HT1080 (cell line): ENCODE measurements around the gene OR1L4. TPM values are rescaled to one million over a fixed set of nuclear protein-coding genes. Genes with fewer than 3 reads are reported as not detected.

ENCODE experiments used
- DNase-seq: peaks from one replicate; pipeline ENCODE4 v3.0.0-alpha.2; 2015; ENCODE audit warnings: low read depth
- polyA plus RNA-seq, 2 experiments: library from polyadenylated mRNA; depleted of rRNA; stranded (reverse); fragments of >200 nt; gene quantifications; 2 replicates each; pipeline ENCODE4 v1.2.3, GENCODE V29; 2015
- total RNA-seq: library from RNA; depleted of rRNA; stranded (reverse); fragments of >200 nt; shearing (Covaris generic); gene quantifications from 2 replicates; pipeline ENCODE4 v1.2.3, GENCODE V29; 2014; rRNA removed

OR1L4 gene, protein sequence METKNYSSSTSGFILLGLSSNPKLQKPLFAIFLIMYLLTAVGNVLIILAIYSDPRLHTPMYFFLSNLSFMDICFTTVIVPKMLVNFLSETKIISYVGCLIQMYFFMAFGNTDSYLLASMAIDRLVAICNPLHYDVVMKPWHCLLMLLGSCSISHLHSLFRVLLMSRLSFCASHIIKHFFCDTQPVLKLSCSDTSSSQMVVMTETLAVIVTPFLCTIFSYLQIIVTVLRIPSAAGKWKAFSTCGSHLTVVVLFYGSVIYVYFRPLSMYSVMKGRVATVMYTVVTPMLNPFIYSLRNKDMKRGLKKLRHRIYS
- not detected in 2 replicates for total RNA-seq
- polyA plus RNA-seq (2015; cell fraction: cytosol; rRNA removed), result not detected in 2 replicates
- polyA plus RNA-seq (2015; cell fraction: nucleus; rRNA removed), result not detected in 2 replicates

DNA sequence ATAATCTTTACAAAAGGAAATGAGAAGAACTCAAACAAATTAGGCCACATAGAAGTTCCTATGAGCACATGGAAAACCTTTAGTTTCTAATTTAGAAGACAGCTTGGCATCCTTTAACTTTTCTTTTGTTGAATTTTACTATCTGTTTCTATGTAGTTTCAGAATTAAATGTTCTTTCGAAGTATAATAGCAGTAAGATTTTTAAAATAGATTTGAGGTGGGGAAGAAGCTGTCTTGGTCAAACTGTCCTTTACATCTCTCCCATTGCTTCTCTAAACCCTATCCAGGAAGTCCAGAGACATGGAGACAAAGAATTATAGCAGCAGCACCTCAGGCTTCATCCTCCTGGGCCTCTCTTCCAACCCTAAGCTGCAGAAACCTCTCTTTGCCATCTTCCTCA is at the start of gene OR1L4:
Gene OR1L4, plus strand, starts transcription at position 301 of the 400 bp plus-strand sequence. Its CDS starts 0 bp downstream, at position 301.
- no peak for DNase-seq

DNA sequence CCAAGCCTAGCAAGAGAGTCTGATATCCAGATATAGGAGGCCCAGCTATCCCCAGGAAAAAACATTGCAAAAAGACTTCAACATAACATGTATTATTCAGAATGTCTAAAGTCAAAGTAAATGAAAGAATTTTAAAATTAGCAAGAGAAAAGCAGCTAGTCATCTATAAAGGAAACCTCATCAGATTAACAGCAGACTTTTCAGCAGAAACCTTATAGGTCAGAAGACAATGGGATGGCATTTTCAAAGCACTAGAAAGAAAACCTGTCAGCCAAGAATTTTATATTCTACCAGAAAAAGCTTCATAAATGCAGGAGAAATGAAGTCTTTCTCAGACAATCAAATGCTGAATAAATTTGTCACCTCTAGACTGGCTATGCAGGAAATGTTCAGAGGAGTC is 38.9 kb upstream of the OR1L4 start:
- no peak for DNase-seq

DNA sequence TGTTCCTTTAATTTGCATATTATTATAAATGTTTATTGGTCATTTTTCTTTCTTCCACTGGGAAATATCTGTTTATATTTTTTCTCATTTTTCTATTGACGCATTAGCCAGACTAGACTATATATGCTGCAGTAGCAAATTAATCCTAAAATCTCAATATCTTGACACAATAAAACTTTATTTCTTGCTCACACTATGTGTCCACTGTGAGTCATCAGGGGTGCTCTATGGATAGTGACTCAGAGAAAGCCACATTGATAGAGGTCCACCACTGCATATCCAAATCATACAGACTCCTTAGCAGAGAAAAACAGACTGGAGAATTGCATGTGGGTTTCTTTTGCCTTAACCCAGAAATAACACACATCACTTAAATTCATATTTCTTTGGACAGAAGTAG is 28.1 kb upstream of the OR1L4 start:
- DNase-seq, result peak; percentile 42

DNA sequence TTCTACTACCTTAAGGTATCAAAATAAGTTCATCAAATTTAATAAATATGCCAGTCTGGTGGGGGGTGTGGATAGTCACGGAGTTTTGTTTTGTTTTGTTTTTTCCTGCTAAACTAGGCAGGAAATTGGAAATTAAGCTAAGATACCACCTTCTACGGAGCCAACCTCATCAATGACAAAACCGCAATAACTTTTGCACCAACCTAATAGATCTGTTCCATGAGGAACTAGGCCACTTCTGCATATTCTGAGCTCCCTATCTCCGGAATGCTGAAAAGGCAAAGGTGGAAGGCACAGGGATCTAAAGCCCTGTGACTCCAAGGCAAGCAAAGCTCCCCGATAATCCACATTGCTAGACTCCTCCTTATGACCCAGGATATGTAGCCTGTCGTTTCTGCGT is 5.8 kb upstream of the OR1L4 start:
- no peak for DNase-seq

DNA sequence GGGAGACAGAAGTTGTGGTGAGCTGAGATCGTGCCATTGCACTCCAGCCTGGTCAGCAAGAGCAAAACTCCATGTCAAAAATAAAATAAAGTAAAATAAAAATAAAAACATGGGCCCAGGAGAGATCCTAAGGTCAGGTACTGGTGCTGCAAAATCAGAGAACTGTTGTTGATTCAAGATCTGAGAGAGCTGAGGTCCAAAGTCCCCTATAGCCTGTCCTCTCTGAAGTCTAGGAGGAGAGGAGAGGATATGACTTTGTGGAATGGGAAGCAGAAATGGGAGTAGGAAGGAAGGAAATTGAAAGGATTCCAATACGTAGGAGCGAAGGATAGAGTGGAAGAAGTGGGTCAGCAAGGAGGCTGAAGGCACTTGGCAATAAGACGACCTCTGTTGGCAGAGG is 4.6 kb upstream of the OR1L4 start:
- DNase-seq, result no peak

DNA sequence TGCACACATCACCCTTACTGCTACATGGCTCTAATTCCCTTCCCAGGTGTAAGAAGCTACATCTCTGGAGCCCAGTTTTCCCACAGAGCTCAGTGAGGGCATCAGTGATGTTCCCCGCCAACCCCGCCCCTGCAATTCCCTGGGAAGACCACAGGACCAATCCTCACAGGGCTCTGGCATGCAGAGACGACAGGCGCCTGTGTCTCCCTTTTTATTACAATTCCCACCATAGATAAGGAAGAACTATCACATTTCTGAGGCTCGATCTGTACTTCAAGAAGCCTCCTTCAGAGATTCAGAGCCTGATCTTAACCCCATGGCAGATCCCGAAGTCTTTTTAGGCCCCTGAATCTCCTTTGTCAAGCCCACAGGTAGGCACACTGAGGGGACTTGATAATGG is 18.2 kb downstream of the OR1L4 start, which contains the start of gene OR1L6:
Gene OR1L6, plus strand, starts transcription at position 301 of the 400 bp plus-strand sequence. CDS start 7,545 bp downstream, outside the sequence.
- no peak for DNase-seq

DNA sequence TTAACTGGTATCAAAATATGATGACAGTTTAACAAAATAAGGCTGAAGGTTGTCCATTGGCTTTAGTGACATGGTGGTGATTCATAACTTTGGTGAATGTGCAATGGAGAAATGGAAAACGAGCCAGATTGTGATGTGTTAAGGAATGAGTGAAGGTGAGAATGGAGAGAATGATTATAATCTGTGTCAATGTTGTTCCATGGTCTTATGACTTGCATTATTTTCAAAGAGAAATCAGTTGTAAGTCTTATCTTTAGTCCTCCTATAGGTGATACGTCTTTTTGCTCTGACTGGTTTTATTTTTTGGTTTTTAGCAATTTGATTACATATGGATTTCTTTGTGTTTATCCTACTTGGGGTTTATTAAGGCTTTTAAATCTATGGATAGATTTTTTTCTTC is 31.0 kb downstream of the OR1L4 start:
- DNase-seq, result no peak

DNA sequence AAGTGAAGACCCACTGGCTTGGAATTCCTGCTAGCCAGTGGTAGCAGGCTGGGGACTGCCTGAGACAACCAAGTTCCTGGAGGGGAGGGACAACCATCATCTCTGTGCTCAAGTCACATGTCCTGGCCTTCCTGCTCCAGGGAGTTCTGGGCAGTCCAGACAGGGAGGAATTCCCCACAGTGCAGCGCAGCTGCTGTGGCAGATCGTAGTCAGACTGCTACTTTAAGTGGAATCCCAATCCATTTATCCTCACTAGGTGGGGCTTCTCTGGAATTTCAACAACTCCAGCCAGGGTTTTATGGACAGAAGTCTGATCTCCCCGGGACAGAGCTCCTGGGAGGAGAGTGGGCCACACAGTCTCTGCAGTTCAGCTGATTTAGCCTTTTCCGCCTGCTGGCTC is 44.0 kb downstream of the OR1L4 start:
- DNase-seq, result no peak

Other genes with a start within 250 kb of the OR1L4 start
- not detected in 2 replicates for gene OR1J1, start 246.1 kb upstream of the OR1L4 start, total RNA-seq
- gene OR1J2, start 213.2 kb upstream of the OR1L4 start, total RNA-seq, result 0.17 TPM in 1 of 2 replicates, not detected in the other
- not detected in 2 replicates for gene OR1J4, start 204.8 kb upstream of the OR1L4 start, total RNA-seq
- gene OR1N1, start 196.7 kb upstream of the OR1L4 start, total RNA-seq, result not detected in 2 replicates
- gene OR1N2, start 170.9 kb upstream of the OR1L4 start, total RNA-seq, result not detected in 2 replicates
- not detected in 2 replicates for gene OR1L8, start 140.6 kb upstream of the OR1L4 start, total RNA-seq
- gene OR1Q1, start 109.3 kb upstream of the OR1L4 start, total RNA-seq, result not detected in 2 replicates
- not detected in 2 replicates for gene OR1B1, start 66.4 kb upstream of the OR1L4 start, total RNA-seq
- not detected in 2 replicates for gene OR1L1, start 62.3 kb upstream of the OR1L4 start, total RNA-seq
- not detected in 2 replicates for gene OR1L3, start 48.9 kb upstream of the OR1L4 start, total RNA-seq
- not detected in 2 replicates for gene OR1L6, start 18.3 kb downstream of the OR1L4 start, total RNA-seq
- not detected in 2 replicates for gene OR5C1, start 64.9 kb downstream of the OR1L4 start, total RNA-seq
- gene OR1K1, start 76.1 kb downstream of the OR1L4 start, total RNA-seq, result not detected in 2 replicates
- gene PDCL, start 104.6 kb downstream of the OR1L4 start, total RNA-seq, result 21.8 and 25.1 TPM in 2 replicates
- gene RC3H2, start 181.4 kb downstream of the OR1L4 start, total RNA-seq, result 32.0 and 33.7 TPM in 2 replicates
- gene ZBTB6, start 189.3 kb downstream of the OR1L4 start, total RNA-seq, result 7.3 and 13.0 TPM in 2 replicates
- gene ZBTB26, start 207.5 kb downstream of the OR1L4 start, total RNA-seq, result 4.2 and 5.4 TPM in 2 replicates
- gene RABGAP1, start 217.0 kb downstream of the OR1L4 start, total RNA-seq, result 15.1 and 20.2 TPM in 2 replicates